ENCODE measurements around the gene PDE11A.

PDE11A gene

DNA sequence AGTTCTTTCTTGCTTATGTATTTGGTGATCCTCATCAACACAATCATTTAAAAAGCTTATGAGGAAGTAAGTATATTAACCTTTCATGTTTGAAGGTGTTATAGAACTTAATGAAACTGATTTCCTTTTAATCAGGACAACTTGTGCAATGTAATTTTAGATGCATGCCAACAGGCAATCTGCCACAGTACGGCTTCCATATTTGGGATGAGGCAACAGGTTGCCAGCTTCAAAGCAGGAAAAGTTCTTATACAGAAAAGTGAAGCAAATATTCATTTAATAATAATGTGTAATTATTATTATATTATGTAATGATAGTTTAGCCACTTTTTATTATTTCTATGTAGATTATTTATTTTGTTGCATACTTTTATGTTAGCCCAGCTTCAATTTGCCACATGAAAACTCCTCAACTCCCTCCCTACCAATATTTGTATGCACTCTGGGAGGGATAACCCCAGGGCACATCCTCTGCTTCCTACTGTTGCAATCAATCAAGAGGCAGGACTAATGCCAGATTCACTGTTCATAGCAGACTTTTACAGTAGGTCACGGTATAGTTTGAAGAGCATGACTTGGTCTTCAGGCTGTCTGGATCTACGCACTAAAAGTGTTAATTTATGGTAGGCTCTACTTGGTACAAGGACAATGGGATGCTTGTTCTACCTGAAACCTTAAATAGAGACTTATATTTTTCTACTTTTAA, 402.8 kb downstream of the PDE11A start:
- no peak for DNase-seq (ENCODE audit: low read depth in 2 of 2)

DNA sequence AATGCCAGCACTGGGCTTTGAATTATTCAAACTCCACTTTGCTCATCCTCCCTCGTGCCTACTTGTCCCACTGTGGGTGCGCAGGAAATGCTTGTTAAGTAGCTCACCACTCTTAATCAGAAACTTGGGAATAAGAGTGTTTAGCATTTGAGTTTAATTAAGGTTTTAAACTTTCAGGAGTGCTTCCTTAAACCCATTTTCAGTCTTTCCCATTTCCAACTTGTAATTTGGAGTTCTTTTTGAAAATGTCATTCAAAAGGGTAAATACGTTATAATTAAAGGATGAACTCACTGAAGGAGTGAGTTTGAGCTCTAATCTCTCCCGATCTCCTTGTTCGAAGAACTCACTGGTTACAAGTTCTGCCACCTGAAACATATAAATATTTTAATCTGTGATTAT, 403.4 kb downstream of the PDE11A start:
- no peak for DNase-seq (ENCODE audit: low read depth in 2 of 2)

DNA sequence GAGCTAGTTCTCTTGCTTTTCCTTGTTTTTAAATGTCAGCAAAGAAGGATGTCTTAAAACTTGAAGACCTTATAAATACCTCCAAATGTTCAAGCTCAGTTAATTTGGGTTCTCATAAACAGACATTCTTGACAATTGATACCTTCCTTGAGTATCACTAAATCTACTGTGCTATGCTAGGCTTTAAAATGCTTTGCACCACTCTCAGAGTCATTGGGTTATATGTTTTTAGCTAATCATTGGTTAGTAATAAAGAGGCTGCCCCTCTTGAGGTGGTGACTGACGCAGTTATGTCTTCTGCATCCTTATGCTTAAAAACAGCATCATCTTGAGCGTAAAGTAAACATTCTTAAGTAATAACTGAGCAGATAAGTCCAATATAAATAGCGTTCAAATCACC, 404.0 kb downstream of the PDE11A start:
- no peak for DNase-seq (ENCODE audit: low read depth in 2 of 2)

DNA sequence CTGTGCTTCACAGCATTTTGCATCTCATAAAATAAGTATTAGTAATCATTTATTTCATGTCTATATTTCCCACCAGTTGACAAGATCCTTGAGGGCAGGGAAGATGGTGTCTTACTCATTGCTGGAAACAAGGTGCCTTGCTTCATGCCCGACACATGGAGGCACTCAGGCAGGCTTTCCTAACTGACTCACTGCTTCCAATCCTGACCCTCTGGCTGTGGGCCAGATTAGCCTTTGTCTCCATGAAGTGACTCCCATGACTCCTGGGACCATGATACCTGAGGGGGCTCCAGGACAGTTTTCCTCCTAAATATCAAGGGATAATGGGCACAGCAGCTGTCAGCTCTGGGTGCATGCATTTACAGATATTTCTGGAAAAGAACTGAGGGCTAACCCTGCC, 405.0 kb downstream of the PDE11A start:
- no peak for DNase-seq (ENCODE audit: low read depth in 2 of 2)

DNA sequence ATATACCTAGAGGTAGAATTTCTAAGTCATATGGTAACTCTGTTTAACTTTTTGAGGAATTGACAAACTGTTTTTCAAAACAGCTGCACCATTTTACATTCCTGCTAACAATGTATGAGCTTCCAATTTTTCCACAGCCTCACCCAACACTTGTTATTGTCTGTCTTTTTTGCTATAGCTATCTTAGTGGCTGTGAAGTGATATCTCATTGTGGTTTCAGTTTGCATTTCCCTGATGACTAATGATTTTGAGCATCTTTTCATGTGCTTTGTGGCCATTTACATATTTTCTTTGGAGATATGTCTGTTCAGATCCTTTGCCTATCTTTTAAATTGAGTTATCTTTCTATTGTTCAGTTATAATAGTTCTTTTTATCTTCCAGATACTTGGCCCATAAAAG, 406.2 kb downstream of the PDE11A start:
- DNase-seq (ENCODE audit: low read depth in 2 of 2), result no peak

DNA sequence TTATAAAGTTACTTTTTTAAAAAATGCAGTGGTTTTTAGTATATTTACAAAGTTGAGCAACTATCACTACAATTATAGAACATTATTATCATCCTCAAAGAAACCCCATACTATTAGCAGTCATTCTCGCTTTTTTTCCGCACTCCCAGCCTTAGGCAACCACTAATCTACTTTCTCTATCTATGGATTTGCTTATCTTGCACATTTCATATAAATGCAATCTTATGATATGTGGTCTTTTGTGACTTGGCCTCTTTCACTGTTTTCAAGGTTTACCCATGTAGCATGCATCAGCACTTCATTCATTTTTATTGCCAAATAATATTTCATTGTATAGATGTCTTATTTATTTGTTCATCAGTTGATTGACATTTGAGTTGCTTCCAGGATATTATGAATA, 406.6 kb downstream of the PDE11A start:
- DNase-seq (ENCODE audit: low read depth in 2 of 2), result no peak

DNA sequence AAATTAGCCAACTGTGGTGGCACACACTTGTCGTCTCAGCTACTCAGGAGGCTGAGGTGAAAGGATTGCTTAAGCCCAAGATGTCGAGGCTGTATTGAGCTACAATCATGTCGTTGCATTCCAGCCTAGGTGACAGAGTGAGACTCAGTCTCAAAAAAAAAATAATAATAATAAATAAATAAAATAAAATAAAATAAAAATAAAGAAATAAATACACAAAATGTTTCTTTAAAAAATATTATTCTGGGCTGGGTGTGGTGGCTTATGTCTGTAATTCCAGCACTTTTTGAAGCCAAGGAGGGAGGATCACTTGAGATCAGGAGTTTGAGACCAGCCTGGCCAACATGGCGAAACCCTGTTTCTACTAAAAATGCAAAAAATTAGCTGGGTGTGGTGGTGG, 407.2 kb downstream of the PDE11A start:
- DNase-seq (ENCODE audit: low read depth in 2 of 2), result no peak

DNA sequence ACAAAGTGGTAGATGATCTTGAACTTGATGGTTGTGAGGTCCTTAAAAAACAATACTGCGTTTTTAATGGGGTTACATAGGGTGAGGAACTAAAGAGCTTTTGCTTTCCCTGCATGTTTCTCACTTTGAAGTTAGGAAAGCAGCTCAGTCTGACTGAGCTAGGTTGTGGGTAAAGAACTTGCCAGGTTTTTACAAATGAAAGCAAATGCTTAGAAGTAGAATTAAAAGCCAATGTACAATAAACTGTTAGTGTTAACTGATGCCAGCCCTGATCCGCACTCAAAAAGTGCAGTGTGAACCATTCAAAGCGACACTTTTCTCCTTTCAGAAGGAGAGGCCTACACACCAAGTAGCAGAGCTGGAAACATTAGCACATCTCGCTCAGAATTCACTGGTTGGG, 409.7 kb downstream of the PDE11A start:
- DNase-seq (ENCODE audit: low read depth in 2 of 2), result no peak

DNA sequence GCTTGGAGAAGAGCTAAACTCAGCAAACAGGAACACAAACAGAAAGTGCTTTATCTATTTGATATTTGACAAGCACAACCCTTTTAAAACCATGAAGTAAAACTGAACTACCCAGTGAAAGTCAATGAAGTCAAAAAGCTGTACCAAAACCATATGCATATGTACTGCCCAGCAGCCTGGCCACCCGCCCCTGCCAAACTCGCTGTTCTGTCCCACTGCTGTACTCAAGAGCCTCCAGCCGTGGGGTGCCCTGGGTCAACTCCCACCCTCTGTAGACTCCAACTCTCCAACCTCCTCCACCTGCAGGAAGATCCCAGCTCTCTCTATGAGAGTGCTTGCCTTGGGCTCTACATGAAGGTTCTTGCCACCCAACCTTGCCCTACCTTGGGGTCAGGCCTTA, 411.8 kb downstream of the PDE11A start:
- no peak for DNase-seq (ENCODE audit: low read depth in 2 of 2)

DNA sequence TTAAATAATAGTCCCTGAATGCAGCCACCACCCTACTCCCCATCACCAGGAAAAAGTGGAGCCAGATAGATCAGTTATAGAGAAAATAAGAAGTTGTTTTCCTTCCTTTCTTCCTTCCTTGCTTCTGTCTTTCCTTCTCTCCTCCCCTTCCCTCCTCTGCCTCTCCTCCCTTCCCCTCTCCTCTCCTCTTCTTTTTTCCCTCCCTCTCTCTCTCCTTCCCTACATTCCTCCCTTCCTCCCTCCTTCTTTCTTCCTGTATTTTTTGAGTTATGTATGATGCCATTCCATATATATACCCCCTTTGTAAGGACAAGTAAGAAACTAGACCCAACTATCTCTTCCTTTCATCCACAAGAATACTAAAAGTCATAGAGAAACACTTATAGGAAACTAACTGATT, 414.3 kb downstream of the PDE11A start:
- no peak for DNase-seq (ENCODE audit: low read depth in 2 of 2)

DNA sequence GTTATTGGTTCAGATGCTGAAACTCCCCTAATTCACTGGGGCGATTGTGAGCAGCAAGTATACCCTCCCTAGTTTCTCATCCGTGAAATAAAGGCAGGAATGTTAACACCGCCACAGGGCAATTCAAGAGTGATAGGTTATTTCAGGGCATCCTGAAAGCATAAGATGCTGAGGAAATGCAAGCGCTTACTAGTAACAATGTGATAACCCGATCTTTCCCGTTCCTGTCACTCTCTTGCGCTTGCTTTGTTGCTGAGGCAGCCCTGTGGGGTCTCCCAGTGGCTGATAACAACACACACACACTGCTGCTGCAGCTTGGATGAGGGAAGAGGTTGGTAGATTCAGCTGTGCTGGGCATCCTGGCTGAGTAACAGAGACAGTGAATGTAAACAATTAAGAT, 420.7 kb downstream of the PDE11A start:
- no peak for DNase-seq (ENCODE audit: low read depth in 2 of 2)

DNA sequence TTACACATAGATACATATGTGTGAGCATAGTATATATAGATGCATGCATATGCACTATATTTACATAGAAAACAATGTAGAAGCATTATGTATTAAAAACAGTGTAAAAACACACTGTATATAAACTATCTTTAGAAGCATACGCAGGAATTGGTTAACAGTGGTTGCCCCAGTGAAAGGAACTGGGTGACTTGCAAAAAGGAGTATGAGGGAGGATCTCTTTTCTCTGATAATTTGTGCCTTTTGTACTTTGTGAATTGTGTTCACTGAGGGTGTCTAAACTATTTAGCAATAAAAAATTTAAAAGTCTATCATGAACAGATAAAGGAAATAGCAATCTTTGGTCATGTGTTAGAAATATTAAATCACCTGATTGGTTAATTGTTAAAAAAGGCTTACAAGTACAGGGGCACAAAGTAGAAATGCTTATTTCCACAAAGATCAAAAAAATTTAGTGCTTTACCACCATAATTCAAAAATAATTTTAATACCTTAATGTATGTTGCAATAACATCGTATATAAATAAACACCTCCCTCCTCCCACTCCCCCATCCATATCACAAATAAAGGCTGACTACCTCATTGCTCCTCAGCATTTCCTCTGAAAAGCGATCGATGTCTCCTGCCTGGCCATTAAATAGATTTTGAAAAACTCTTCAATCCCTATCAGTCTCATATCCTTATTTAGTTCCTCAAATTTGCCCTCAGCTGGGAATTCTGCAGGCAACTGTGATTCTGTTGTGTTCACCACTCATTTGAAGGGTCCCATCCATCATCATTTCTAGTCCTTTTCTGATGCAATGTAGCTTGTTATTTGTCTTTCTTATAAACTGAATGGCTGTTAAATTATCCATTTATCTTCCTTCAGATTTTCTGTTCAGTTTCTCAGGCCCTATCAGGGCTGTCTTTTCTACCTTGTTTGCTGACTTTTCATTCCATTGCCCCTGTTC, 422.7 kb downstream of the PDE11A start:
- DNase-seq (ENCODE audit: low read depth in 2 of 2), result no peak

DNA sequence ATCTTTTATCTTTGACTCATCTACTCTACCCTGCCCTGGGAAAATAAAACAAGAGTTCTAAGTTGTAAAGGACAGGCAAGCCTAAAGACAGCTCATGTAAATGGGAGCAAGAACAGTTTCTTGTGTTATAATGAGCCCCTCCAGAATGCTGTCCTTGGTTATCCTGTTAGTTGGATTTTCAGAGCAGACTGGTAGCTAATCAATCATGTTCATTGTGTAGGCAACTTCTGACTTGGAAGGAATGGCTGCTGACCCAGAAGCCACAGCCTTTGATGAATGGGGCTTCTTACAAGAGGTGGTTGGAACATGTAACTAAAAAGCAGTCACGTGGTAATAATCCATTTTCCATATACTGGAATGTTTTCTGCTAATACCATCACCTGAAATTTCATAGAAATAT, 425.8 kb downstream of the PDE11A start:
- DNase-seq (ENCODE audit: low read depth in 2 of 2), result no peak

DNA sequence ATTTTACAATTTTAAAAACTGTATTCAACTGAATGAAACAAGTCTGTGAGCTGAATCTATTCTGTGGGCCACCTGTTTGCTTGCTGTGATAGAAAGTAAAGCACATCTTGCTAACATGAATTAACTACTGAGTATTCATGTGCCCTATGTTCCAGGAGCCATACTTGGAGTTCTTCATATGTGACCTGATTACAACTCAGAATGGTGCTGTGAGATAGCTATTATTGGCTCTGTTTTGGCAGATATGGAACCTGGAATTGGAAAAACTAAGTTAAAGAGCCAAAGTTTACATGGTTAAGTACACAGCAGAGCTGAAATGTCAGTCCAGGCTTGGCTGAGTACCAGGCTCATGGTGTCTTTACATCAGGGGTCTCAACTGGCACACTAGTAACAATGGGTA, 426.3 kb downstream of the PDE11A start:
- no peak for DNase-seq (ENCODE audit: low read depth in 2 of 2)

DNA sequence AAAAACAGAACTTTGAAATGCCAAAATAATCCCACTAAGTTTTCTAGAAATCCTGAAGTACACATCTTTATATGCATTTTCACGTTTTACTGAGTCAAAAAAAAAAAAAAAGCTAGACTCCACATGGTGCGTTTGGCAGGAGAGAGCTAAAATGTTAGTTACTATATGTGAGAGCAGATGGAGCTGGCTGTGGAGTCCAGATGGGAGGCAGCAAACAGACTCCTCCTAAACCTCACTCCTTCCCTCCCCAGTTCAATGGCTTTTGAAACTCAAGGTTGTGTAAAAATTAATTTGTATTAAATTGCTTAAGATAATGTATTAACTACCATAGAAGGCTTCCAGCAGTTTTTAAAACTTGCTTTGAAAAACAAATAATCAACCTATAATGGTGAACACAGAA, 431.2 kb downstream of the PDE11A start:
- no peak for DNase-seq (ENCODE audit: low read depth in 2 of 2)

DNA sequence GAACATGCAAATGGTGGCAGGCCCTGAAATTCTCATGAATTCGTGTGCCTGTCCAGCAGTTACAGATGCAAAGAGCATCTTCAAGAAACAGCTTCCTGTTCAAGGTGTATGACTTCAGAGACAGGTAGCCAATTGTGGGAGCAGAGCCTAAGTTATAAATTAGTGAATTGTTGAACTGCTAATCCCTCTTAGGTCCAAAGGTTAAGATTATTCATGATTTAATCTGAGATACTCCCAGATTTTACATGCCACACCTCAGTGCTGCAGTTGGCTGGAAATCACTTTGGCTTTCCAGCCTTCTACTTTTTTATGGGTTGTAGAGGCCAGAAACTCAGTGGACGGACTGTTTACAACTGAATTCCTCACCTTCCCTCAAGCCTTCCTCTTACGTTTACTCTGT, 432.2 kb downstream of the PDE11A start:
- DNase-seq (ENCODE audit: low read depth in 2 of 2), result no peak

DNA sequence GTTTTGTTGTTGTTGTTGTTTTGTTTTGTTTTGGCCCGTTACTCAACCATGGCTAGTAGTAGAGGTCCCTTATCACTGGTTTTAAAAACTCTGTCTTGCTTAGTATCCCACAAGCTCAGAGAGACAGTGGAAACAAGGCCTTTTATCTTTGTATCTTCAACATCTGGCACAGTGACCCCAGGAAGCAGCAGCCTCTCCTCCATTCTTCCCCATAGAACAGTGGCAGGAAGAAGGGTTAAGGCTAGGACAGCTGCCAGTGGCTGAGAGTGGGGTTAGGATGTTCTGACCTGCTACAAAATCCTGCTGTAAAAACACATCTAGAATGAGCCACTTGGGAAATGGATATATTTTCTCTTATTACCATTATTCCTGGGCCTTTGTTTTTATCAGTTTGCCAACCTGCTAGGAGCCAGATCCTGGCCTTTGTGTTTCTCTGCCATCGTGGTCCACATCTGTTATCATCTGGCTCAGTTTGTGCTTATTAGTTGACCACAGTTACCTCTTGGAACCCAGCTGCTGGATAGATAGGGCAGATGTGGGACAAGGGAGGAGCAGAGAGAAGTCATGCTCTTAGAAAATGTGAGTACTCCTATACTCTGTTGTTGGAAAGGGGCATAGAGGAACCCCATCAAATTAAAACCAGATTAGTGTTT, 433.2 kb downstream of the PDE11A start:
- DNase-seq (ENCODE audit: low read depth in 2 of 2), result no peak

DNA sequence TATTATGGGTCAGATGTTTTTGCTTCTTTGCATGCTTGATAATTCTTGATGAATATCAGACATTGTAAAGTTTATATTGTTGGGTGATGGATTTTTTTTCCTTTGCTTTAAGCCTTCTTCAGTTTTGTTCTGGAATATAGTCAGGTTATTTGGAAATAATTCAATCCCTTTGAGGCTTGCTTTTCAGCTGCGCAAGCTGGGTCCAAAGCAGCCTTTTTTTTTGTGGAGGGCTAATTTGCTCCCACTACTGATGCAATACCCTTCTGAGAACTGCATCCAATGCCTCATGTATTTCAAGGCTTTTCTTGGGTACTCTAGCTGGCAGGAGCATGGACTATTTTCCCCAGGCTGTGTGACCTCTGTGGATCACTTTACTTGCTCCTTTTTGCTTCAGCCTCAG, 434.1 kb downstream of the PDE11A start:
- DNase-seq (ENCODE audit: low read depth in 2 of 2), result no peak

DNA sequence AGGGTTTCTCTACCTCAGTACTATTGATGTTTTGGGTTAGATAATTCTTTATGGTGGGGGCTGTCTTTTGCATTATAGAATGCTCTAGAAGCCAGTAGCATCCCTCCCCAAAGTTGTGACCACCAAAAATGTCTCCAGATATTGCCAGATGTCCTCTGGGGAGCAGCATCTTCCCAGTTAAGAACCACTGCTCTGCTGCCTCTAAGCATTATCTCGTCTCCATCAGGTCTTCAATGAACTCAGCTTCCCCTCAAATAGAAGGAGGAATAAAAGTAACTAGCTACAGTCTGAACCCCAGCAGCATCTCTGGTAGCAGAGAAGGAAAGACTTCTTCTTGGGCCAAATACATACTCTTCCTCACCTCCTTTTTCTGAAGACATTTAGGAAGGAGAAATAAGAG, 435.9 kb downstream of the PDE11A start:
- DNase-seq (ENCODE audit: low read depth in 2 of 2), result no peak

DNA sequence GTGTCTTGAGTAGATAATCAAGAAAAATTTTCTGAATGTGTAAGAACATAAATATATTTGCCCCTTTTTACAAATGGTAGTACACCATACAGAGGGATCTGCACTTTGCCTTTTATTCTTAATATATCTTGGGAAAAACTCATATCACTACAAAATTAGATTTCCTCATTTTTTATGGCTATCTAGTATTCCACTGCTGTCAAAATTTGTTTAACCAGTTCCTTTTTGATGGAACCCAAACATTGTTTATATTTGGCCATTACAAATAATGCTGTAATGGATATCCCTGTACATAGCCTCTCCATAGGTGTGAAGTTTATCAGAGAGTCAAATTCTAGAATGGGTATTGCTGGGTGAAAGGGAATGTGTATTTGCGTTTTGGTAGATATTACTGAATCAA, 436.9 kb downstream of the PDE11A start:
- DNase-seq (ENCODE audit: low read depth in 2 of 2), result no peak

DNA sequence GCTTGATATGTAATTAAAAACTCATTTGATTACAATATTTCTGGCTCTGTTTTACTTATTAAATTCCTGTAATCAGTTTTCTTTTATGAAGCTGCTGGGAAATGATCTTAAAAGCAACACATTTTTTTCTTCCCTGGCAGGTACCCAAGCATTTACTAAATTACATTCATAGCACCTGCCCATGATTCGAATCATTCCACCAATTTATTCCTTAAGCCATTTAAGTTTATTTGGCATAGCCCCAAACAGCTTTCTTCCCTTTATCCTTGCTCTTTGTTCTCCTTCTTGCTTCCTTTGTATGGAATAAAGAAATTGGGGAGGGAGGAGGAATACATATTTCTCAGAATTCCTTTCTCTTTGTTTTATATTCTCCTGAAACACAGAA, 438.7 kb downstream of the PDE11A start:
- DNase-seq (ENCODE audit: low read depth in 2 of 2), result no peak

DNA sequence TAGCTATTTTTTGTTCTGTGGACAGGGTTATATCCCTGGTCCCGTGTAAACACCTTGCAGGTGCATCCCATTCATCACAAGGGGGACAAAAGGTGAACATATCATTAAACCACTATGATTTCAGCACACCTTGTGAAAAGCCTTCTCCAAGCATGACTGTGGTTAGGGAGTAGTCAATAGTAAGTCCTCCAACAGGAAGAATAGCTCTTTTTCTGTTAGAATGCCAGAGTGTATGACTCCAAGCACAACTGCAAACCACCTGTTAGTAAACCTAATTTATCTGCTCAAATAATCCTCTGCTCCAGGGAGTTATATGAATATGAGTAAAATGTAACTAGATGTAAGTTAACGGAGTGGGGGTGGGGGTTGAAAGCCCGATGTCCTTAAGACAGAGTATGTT, 439.5 kb downstream of the PDE11A start:
- DNase-seq (ENCODE audit: low read depth in 2 of 2), result no peak

DNA sequence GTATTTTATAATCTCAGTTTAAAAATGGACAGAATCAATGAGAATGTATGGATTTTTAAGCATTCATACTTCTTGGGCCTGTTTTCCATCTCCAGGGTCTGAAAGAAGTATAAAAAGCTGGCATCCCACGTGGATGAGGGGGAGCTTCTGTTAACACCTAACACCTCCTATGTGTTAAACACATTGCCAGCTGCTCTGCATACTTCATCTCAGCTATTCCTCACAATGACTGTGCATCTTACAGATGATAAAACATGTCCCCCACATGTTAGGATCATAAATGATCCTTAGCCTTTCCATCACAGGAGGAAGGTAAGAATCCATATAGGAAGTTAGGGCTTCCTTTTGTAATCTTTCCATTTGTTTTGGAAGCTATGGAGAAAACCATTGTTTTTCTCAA, 440.9 kb downstream of the PDE11A start:
- DNase-seq (ENCODE audit: low read depth in 2 of 2), result no peak

All from fibroblast of skin of left biceps (primary cell).